Stimulated activated CD8-positive, alpha-beta memory T cell treated with anti-CD3 and anti-CD28 coated beads, Interleukin-7, amount 100 ng/mL, for 1 hour (primary cell): ENCODE measurements around the gene GPC5.
"Not testable (repeated sequence)": the region's sequence is repeated elsewhere in the genome, so short reads cannot be mapped to it uniquely, and the experiment has no call there.

Source experiments
- DNase-seq, 2 donors: peaks; one replicate each; pipeline ENCODE4 v3.0.0-alpha.2; 2020; ENCODE audit warnings: low read depth in 2 of 2

Gene GPC5

GRCh38 chr13:91879360-91879759, 480.9 kb downstream of the GPC5 start:
- no peak for DNase-seq

- no peak for DNase-seq
Measured at GRCh38 chr13:91882918-91883317, 484.5 kb downstream of the GPC5 start.

GRCh38 chr13:91889641-91890040, 491.2 kb downstream of the GPC5 start:
- DNase-seq, result no peak

GRCh38 chr13:91891141-91891540, 492.7 kb downstream of the GPC5 start:
- DNase-seq, result no peak

- DNase-seq, result no peak
Measured at GRCh38 chr13:91893040-91893439, 494.6 kb downstream of the GPC5 start.

- no peak for DNase-seq
Measured at GRCh38 chr13:91894316-91894715, 495.9 kb downstream of the GPC5 start.

GRCh38 chr13:91896547-91896946, 498.1 kb downstream of the GPC5 start:
- no peak for DNase-seq

- DNase-seq, result not testable (repeated sequence)
Measured at GRCh38 chr13:91898986-91899385, 500.6 kb downstream of the GPC5 start.

GRCh38 chr13:91902291-91902690, 503.9 kb downstream of the GPC5 start:
- DNase-seq, result no peak

- DNase-seq, result no peak
Measured at GRCh38 chr13:91904005-91904404, 505.6 kb downstream of the GPC5 start.

GRCh38 chr13:91904597-91904996, 506.2 kb downstream of the GPC5 start:
- DNase-seq, result no peak

GRCh38 chr13:91907398-91907797, 509.0 kb downstream of the GPC5 start:
- no peak for DNase-seq

GRCh38 chr13:91909617-91910016, 511.2 kb downstream of the GPC5 start:
- DNase-seq, result no peak

GRCh38 chr13:91922969-91923592, 524.7 kb downstream of the GPC5 start:
- DNase-seq, result no peak

- DNase-seq, result no peak
Measured at GRCh38 chr13:91930687-91931086, 532.3 kb downstream of the GPC5 start.

- DNase-seq, result no peak
Measured at GRCh38 chr13:91934354-91934753, 535.9 kb downstream of the GPC5 start.

- DNase-seq, result no peak
Measured at GRCh38 chr13:91946498-91947070, 548.2 kb downstream of the GPC5 start.

GRCh38 chr13:91948736-91949135, 550.3 kb downstream of the GPC5 start:
- DNase-seq, result no peak

GRCh38 chr13:91950803-91951202, 552.4 kb downstream of the GPC5 start:
- DNase-seq, result no peak

GRCh38 chr13:91955546-91956355, 557.3 kb downstream of the GPC5 start:
- DNase-seq, result no peak

GRCh38 chr13:91960947-91961346, 562.5 kb downstream of the GPC5 start:
- DNase-seq, result no peak

GRCh38 chr13:91962946-91963345, 564.5 kb downstream of the GPC5 start:
- DNase-seq, result no peak

GRCh38 chr13:91965511-91965910, 567.1 kb downstream of the GPC5 start:
- DNase-seq, result no peak
